ENCODE data around the gene UBA1. TPM values are rescaled to one million over a fixed set of nuclear protein-coding genes. Genes with fewer than 3 reads are reported as not detected.

UBA1 gene
- total RNA-seq, 1 donor from 2014 or later = 100 TPM

DNA sequence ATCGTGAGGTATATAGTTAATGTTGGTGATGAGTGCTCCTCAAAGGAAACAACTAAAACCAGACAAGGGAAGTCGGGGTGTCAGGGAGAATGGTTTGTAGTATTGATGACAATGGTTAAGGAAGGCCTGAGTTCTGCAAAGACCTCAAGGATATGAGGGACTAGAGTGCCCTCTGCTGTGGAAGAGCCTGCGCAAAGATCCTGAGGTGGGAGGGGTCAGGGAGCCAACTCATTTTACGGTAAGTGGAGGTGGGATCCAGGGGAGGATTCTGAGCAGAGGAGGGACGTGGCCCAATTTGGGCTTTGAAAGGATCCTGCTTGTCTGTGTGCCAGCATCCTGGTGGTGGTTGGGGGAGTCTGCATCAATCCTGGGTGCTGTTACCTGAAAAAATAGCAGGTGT, 11.3 kb downstream of the UBA1 start:
- intact Hi-C loops (cut with micrococcal nuclease) = no loop called here
- DNase-seq = no peak
- no peak for ATAC-seq

DNA sequence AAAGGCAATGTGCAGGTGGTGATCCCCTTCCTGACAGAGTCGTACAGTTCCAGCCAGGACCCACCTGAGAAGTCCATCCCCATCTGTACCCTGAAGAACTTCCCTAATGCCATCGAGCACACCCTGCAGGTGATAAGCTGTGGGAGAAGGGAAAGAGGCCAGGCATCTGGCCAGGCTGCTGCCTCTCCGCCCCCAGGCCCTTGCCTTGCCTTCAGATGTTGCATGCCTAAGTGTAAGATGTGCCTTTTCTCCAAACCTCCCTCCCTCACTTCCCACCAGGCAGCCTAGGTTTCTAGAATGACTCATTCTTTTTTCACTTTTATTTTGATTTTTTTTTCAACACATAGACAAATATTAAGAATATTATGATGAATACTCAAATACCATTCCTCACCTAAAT, 12.7 kb downstream of the UBA1 start:
- intact Hi-C loops (cut with micrococcal nuclease) = no loop called here
- no peak for ATAC-seq
- DNase-seq = no peak

DNA sequence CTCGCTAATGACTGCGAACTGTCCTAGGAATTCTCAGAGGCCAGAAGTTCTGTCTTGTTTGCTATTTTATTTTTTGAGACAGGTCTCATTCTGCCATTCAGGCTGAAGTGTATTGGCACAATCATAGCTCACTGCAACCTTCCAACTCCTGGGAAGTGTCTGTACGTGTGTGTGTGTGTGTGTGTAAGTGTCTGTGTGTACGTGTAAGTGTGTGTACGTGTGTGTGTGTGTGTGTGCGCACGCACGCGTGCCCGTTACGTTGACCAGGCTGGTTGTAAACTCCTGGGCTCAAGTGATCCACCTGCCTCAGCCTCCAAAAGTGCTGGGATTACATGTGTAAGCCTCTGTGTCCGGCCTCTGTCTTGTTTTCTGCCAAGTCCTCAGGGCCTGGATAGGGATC, 14.5 kb downstream of the UBA1 start:
- DNase-seq (no peak), ATAC-seq (no peak)
- intact Hi-C loops (cut with micrococcal nuclease) = no loop called here

DNA sequence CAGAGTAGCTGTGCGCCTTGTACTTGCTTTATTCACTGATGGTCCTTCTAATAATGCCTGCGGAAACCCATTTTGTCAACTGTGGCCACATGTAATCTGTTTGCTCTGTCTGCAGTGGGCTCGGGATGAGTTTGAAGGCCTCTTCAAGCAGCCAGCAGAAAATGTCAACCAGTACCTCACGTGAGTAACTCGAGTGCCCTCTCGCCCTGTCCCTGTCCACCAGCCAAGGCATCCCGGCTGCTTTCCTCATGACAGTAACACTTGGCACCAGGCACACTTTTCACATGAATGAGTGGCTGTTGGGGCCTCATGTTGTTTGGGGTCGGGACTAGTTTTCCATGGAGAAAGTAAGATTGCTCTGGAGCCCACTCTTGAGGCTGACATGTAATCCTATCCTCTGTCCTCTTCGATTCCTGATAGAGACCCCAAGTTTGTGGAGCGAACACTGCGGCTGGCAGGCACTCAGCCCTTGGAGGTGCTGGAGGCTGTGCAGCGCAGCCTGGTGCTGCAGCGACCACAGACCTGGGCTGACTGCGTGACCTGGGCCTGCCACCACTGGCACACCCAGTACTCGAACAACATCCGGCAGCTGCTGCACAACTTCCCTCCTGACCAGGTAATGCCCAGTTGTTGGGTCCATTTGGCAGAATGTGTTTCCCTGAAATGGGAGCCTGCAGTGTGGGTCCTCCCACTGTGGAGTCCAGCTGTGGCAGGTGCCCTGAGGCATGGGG, 16.0 kb downstream of the UBA1 start:
- intact Hi-C loops (cut with micrococcal nuclease) = no loop called here
- ATAC-seq (peak; percentile 86), DNase-seq (peak; percentile 59)

DNA sequence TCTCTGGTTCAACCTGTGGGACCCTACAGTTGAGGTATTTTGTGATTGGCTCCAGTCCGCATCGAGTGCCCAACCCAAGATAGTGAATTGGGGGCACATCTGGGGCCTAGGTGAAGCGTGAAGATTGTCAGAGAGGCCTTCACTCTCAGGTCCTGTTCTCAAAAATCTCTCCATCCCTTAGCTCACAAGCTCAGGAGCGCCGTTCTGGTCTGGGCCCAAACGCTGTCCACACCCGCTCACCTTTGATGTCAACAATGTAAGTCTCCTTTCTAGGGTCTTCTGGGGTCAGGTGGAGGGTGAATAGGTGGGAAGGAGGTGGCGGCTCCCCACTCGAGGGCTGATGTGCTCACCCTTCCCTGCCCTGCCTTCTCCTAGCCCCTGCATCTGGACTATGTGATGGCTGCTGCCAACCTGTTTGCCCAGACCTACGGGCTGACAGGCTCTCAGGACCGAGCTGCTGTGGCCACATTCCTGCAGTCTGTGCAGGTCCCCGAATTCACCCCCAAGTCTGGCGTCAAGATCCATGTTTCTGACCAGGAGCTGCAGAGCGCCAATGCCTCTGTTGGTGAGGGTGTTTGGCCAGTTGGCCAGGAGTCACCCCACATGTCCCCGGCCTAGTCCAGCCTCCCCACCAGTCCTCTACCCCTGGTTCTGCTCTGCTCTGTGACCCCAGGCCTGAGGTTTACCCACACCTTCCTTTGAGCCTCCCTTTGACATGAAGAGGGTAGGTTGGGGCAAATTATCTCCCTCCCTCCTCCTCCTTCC, 17.2 kb downstream of the UBA1 start:
- intact Hi-C loops (cut with micrococcal nuclease) = no loop called here
- ATAC-seq (no peak), DNase-seq (no peak)

DNA sequence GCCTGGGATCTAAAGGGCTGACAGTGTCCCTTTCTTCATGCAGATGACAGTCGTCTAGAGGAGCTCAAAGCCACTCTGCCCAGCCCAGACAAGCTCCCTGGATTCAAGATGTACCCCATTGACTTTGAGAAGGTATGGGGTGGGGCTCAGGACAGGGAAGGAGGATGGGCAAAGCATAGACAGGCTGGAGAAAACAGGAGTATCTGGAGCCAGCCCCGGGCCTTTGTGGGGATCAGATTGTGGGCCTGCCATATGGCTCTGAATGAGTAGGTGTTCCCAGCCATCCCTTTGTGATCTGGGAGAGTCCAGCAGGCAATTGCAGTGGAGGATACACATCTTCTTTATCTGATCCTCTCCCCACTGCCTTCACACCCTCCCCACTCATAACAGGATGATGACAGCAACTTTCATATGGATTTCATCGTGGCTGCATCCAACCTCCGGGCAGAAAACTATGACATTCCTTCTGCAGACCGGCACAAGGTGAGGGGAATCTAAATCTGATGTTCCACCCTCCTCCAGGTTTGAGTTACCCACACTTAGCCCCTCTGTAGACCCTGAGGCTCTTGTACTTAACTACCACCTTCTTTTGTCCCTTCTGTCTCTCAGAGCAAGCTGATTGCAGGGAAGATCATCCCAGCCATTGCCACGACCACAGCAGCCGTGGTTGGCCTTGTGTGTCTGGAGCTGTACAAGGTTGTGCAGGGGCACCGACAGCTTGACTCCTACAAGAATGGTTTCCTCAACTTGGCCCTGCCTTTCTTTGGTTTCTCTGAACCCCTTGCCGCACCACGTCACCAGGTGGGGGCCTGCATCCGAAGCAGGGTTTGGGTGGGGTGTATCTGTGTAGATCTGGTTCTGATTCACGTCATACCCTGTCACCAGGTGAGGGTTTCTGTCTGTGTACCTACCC, 19.0 kb downstream of the UBA1 start:
- DNase-seq = no peak
- intact Hi-C loops (cut with micrococcal nuclease) = no loop called here
- no peak for ATAC-seq

DNA sequence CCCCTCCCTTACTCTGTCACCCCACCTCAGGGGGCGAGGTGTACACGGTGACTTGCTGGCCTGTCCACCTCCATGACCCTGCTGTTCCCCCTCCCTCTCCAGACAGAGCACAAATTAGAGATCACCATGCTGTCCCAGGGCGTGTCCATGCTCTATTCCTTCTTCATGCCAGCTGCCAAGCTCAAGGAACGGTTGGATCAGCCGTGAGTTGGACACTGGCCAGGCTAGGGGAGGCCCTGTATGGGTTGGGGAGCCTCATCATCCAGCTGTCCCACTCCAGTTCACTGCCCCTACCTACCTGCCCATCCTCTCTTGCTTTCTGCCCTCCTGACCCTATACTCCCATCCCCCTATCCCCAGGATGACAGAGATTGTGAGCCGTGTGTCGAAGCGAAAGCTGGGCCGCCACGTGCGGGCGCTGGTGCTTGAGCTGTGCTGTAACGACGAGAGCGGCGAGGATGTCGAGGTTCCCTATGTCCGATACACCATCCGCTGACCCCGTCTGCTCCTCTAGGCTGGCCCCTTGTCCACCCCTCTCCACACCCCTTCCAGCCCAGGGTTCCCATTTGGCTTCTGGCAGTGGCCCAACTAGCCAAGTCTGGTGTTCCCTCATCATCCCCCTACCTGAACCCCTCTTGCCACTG, 20.9 kb downstream of the UBA1 start:
- intact Hi-C loops (cut with micrococcal nuclease) = no loop called here
- DNase-seq = no peak
- no peak for ATAC-seq

DNA sequence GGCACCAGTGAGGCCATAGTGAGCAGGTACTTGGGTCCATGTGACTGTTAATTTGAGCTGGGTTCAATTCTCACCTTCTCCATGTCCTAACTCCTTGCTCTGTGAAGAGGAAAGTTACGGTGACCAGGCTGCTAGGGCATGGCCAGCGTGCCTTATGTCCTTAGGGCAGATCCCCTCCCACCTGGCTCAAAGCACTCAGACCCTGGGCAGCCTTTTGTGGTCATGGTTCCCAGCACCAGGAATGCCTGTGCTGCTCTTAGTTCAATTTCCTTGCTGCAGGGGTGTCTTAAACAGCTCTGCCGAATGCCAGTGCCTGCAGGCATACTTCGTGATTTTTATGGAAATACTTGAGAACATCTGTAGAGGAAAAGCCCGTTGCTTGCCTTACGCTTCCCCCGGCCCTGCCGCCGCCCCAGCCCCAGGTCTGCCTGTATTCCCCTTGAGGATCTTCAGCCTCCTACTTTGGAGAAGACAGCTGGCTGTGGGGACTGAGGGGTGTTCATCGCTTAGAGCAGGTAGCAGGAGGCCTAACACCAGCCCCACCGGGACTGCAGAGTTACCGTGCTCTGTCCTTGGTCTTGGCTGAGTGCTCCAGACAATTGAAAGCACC, 21.8 kb downstream of the UBA1 start:
- intact Hi-C loops (cut with micrococcal nuclease) = no loop called here
- DNase-seq = no peak
- no peak for ATAC-seq

DNA sequence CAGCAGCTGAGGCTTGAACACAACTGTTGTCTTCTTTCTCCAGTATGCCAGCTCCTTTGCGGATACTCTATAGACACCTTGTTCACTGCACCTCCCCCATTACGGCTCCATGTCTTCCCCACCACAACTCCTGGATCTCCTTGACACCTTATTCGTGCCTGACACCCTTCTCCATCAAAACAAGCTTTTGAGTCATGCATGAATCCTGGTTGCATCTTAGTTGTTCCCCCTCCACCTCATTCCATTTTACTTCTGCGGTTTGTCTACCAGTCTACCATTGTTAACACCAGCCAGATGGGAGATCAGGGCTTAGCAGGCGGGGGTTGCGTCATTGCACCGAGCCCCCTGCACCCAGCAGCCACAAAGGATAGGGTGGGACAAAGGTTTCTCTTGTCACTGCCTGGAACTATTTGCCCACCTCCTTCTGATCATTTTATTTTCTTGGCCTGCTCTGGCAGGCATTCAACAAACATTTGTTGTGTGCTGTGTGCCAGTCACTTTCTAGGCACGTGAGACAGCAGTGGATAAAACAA, 22.8 kb downstream of the UBA1 start:
- no peak for ATAC-seq
- DNase-seq = no peak
- intact Hi-C loops (cut with micrococcal nuclease) = no loop called here

DNA sequence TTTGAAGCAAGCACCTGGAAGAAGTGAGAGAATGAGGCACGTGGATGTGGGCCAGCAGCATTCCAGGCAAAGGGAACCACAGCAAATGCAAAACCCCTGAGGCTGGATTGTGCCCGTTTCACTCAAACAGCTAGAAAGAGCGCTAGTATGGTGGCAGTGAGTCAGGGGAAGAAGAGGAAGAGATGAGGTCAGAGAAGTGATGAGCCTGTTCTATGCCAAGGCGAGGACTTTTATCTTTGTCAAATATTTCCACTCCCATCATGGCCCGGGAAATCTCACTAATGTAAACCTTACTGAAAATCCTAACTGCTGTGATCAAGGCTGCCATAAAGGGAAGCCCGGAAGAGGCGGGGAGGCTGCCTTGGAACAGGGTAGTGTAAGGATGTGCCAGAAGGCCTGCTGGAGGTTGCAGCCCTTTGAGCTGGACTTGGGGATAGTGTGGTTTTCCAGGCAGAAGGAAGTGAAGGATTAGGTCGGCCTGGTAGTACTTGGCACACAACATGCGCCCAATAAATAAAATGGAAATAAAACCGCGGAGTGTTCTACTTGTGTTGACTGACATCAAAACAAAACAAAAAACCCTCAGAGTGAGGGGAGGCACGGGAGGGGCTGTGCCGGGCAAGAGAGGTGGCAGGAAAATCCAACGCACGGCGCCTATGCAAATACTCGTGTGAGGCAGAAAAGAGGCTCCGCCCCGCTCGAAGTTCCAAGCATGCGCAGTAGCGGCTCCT, 23.7 kb downstream of the UBA1 start:
- intact Hi-C loops (cut with micrococcal nuclease) = no loop called here
- ATAC-seq (peak; percentile 4), DNase-seq (peak; percentile 40)

DNA sequence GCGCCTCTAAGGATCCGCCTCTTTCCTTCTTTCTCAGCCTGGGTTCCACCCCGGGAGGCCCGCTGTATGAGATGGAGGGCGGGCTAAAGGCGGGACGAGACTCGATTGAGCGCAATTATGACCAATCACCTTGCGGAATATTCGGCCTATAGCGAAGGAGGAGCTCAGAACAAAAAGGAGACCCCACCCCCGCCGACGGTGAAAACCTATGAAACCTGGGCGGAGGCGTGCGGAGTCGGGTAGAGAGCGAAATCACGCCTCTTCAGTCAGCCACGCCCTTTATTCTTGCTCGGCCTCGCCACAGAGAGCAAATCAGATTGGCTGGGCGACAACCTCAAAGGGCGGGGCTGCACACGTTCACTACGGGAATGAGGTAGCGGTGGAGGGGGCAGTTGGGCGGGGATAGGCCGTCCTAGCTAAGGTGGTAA, 24.2 kb downstream of the UBA1 start:
- intact Hi-C loops (cut with micrococcal nuclease) = no loop called here
- DNase-seq = peak; percentile 95
- peak; percentile 89 for ATAC-seq

DNA sequence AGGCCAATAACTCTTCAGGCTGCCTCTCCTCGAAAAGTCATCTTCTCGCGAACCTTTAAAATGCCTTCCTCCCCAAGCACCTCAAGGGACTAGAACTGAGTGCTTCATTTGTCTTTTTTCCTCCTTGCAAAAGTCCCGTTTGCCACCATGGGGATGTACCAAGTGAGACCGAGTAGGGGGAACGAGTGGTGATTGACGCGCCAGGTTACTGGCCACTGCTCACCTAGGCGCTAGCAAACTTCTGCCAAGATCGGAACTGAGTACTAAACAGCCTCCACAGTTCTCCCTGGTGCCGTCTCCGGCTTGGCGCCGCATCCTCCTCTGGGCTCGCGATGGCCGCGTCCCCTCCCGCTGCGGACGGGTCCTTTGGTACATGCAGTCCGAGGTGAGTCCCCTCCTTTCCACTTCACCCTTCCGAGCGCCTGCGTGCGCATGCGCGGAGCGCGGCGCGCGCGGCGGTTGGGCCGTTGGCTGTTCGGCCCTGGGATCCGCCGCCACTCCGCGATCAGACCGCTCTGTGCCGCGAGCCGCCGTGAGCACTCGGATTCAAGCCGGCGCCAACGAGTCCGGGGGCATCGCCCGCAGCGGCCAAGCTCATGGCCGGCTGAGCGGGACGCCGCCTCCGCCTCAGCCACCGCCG, 24.8 kb downstream of the UBA1 start, which contains the start of gene CDK16:
Gene CDK16 (plus strand): TSS at position 402 of the 640 bp plus-strand sequence. CDS start 4,877 bp downstream, outside the sequence.
- DNase-seq (peak; percentile 83), ATAC-seq (peak; percentile 76)
- intact Hi-C loops (cut with micrococcal nuclease) = no loop called here

DNA sequence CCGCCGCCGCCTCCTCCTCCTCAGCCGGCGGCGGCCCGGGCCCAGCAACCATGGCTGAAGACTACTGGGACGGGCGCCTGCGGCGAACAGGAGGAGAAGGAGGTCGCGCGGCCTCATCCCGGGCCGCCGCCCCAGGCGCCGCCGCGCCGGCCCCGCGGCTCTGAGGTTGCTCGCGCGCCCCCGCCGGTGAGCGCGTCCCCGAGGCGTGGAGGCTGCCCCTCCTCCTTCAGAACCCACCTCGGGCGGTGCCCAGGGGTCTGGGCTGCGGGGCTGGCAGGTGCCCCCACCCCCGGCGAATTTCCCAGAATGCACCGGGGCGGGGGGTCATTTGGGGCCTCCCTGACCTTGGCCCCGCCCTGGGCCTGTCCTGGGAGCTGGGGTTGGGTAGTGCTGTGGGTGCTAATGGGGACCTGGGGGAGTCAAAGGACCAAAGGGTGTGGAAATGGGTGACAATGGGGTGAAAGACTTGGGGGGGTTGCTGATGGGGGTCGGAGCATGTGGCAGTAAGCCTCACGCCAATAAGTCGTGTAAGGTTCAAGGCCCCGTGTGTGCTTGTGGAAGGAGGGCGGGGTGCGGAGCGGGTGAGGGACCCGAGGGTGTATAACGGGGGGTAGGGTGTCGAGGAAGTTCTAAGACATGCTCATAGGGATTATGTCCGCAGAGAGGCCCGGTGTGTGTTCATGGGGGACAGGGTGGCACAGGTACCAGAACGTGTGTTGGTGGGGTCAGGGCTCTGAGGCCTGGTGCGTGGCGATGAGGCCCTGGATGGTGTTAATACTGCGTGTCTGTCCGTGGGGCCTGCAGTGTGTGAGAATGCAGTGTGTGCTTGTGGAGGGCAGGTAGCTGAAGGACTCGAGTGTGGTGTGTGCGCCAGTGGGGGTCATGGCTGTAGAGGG, 25.5 kb downstream of the UBA1 start:
- peak; percentile 66 for DNase-seq
- intact Hi-C loops (cut with micrococcal nuclease) = no loop called here
- ATAC-seq = peak; percentile 14

DNA sequence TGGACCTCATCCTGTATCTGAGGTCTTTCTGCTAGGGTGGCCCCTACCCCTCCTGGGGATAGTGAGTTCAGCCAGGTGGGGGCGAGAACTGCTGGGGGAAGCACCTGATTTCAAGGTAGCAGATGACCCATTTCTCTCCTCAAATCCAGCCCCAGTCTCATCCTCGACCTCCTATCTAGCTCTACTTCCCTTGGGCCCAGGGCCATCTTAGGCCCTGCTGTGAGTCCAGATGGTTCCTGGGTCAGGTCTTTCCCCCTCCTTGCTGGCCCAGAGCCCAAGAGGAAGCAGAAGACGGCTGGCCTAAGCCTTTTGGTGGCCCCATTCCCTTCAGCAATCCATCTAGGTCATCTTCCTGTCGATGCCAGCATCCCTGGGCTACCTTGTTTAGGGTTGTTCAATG, 28.1 kb downstream of the UBA1 start:
- DNase-seq = no peak
- ATAC-seq = no peak
- intact Hi-C loops (cut with micrococcal nuclease) = no loop called here

DNA sequence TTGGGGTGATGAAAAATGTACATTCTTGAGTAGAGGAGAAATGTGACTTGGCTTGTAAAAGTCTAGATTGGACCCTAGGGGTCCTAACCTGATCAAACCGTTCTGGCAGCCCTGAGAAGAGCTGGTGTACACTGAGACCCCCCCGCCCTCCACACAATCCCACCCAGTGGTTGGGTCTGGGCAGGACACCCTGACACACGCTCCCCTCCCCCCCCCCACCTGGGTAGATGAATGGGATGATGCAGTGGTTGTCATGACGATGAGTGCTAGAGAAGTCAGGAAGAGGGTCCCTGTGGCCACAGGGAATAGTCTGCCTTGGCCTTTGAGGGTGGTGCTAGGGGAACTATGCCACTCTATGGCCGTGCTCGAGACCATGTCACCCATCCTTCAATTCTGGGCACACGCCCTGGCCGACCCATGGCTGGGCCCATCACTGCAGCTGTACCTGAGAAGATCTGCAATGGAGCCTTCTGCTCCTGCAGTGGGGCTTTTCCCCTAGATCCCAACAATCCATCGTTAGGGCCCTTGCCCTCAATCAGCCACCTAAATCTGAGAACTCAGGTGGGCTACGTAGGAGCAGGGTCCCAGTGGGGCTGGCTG, 29.2 kb downstream of the UBA1 start:
- intact Hi-C loops (cut with micrococcal nuclease) = no loop called here
- DNase-seq (no peak), ATAC-seq (no peak)

Data from left ventricle myocardium superior (tissue), 1 donor.